ENCODE measurements around the gene OTOP3.
A peak's percentile ranks its signal among the peaks of the same experiment; 100 is the strongest.

OTOP3 gene

GRCh38 chr17:74971842-74972106 is 36.1 kb downstream of the OTOP3 start:
- no peaks in the 10 kb centered on the region for H3K9me3 ChIP-seq (ENCODE audit: insufficient read depth, low read length)
- no peaks in the 10 kb centered on the region for H3K79me2 ChIP-seq (ENCODE audit: low read length)
- H3K27ac ChIP-seq (ENCODE audit: low read length), result no peak overlapping the region
- no peak overlapping the region for H3K9ac ChIP-seq (ENCODE audit: low read length)
- H3K27me3 ChIP-seq (ENCODE audit: low read depth, low read length), result peaks cover 24% of the 10 kb centered on the region
- peak overlapping the region; percentile 77 for H3K4me3 ChIP-seq (ENCODE audit: low read length)
- peak overlapping the region; percentile 71 for H3K4me2 ChIP-seq (ENCODE audit: low read length)
- H3K4me1 ChIP-seq (ENCODE audit: low read length), result peaks cover 4% of the 10 kb centered on the region; the same call in 1 of the 2 replicates
- no peak overlapping the region for H2AFZ ChIP-seq (ENCODE audit: low read depth, low read length)
- TF ChIP-seq CTCF (IDR thresholded peaks at IDR 0.05; ENCODE audit: low read depth, low read length) (no peak), EZH2phosphoT487 (IDR thresholded peaks at IDR 0.05; ENCODE audit: low read depth) (no peak)
- no peaks in the 10 kb centered on the region for H3K36me3 ChIP-seq (replicated peaks; ENCODE audit: low read depth, low read length)
- H4K20me1 ChIP-seq (ENCODE audit: insufficient read depth, low read length), result no peaks in the 10 kb centered on the region

- Histone ChIP-seq H3K27me3 (ENCODE audit: low read depth, low read length) (peaks cover 24% of the 10 kb centered on the region), H3K36me3 (replicated peaks; ENCODE audit: low read depth, low read length) (no peaks in the 10 kb centered on the region), H3K4me2 (ENCODE audit: low read length) (peak within 1 kb of the TSS; percentile 71), H3K4me1 (ENCODE audit: low read length) (peaks cover 4% of the 10 kb centered on the region; the same call in 1 of the 2 replicates), H2AFZ (ENCODE audit: low read depth, low read length) (no peak within 1 kb of the TSS), H3K27ac (ENCODE audit: low read length) (no peak within 1 kb of the TSS), H3K79me2 (ENCODE audit: low read length) (no peaks in the 10 kb centered on the region), H3K4me3 (ENCODE audit: low read length) (peak within 1 kb of the TSS; percentile 77), H3K9me3 (ENCODE audit: insufficient read depth, low read length) (no peaks in the 10 kb centered on the region), H3K9ac (ENCODE audit: low read length) (peak within 1 kb of the TSS; percentile 38; the same call in 1 of the 2 replicates), H4K20me1 (ENCODE audit: insufficient read depth, low read length) (no peaks in the 10 kb centered on the region)
- no peak for TF ChIP-seq CTCF (IDR thresholded peaks at IDR 0.05; ENCODE audit: low read depth, low read length)
- TF ChIP-seq EZH2phosphoT487 (IDR thresholded peaks at IDR 0.05; ENCODE audit: low read depth), result no peak
Observed at GRCh38 chr17:74972107-74972972, 36.6 kb downstream of the OTOP3 start, which contains the start of gene HID1. TSS of gene HID1 (minus strand) at chr17:74972759. CDS start at chr17:74972656, 103 bp downstream.

GRCh38 chr17:74972973-74973328 is 37.3 kb downstream of the OTOP3 start:
- Histone ChIP-seq H3K27ac (ENCODE audit: low read length) (no peak overlapping the region), H3K9ac (ENCODE audit: low read length) (no peak overlapping the region), H3K4me2 (ENCODE audit: low read length) (peak overlapping the region; percentile 71), H2AFZ (ENCODE audit: low read depth, low read length) (no peak overlapping the region), H4K20me1 (ENCODE audit: insufficient read depth, low read length) (no peaks in the 10 kb centered on the region), H3K27me3 (ENCODE audit: low read depth, low read length) (peaks cover 24% of the 10 kb centered on the region), H3K36me3 (replicated peaks; ENCODE audit: low read depth, low read length) (no peaks in the 10 kb centered on the region), H3K4me1 (ENCODE audit: low read length) (peaks cover 4% of the 10 kb centered on the region; the same call in 1 of the 2 replicates), H3K9me3 (ENCODE audit: insufficient read depth, low read length) (no peaks in the 10 kb centered on the region), H3K4me3 (ENCODE audit: low read length) (peak overlapping the region; percentile 77), H3K79me2 (ENCODE audit: low read length) (no peaks in the 10 kb centered on the region)
- TF ChIP-seq EZH2phosphoT487 (IDR thresholded peaks at IDR 0.05; ENCODE audit: low read depth) (no peak), CTCF (IDR thresholded peaks at IDR 0.05; ENCODE audit: low read depth, low read length) (no peak)

GRCh38 chr17:74975943-74976342 is 40.2 kb downstream of the OTOP3 start:
- Histone ChIP-seq H3K27me3 (ENCODE audit: low read depth, low read length) (peaks cover 24% of the 10 kb centered on the region), H3K4me1 (ENCODE audit: low read length) (peaks cover 4% of the 10 kb centered on the region; the same call in 1 of the 2 replicates), H3K4me2 (ENCODE audit: low read length) (no peak overlapping the region), H3K27ac (ENCODE audit: low read length) (no peak overlapping the region), H4K20me1 (ENCODE audit: insufficient read depth, low read length) (no peaks in the 10 kb centered on the region), H3K9ac (ENCODE audit: low read length) (no peak overlapping the region), H3K36me3 (replicated peaks; ENCODE audit: low read depth, low read length) (no peaks in the 10 kb centered on the region), H3K9me3 (ENCODE audit: insufficient read depth, low read length) (no peaks in the 10 kb centered on the region), H2AFZ (ENCODE audit: low read depth, low read length) (no peak overlapping the region), H3K4me3 (ENCODE audit: low read length) (no peak overlapping the region), H3K79me2 (ENCODE audit: low read length) (no peaks in the 10 kb centered on the region)
- TF ChIP-seq CTCF (IDR thresholded peaks at IDR 0.05; ENCODE audit: low read depth, low read length), result no peak
- no peak for TF ChIP-seq EZH2phosphoT487 (IDR thresholded peaks at IDR 0.05; ENCODE audit: low read depth)

Measured in OCI-LY3 (cell line).